Measurements from ENCODE around the gene DLAT. TPM values are rescaled to one million over a fixed set of nuclear protein-coding genes. Genes with fewer than 3 reads are reported as not detected.

Gene DLAT
- total RNA-seq, 4 donors from 2014 or later: 18.2 to 32.1 (median 19.9) TPM

DNA sequence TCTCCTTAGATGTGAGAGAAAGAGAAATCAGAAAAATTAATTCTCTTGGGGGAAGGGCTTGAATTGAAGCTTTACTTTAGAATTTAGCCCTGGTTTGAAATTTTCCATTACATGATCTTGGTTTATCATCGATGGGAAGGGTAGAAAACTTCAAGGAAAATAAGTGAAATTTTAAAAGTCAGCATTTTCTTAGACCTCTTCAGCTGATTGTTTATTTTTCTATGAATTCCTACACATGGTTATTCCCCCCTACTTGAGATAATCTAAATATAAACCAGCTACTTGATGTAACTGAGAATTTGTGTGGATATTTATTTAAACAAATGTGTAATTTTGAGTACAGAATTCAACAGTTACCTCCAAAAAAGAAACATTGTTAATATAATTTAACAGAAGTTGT, 37.7 kb downstream of the DLAT start:
- TF ChIP-seq POLR2A (IDR thresholded peaks at IDR 0.05): no peak
- TF ChIP-seq EP300 (IDR thresholded peaks at IDR 0.05): no peak
- TF ChIP-seq, protein P1, sequence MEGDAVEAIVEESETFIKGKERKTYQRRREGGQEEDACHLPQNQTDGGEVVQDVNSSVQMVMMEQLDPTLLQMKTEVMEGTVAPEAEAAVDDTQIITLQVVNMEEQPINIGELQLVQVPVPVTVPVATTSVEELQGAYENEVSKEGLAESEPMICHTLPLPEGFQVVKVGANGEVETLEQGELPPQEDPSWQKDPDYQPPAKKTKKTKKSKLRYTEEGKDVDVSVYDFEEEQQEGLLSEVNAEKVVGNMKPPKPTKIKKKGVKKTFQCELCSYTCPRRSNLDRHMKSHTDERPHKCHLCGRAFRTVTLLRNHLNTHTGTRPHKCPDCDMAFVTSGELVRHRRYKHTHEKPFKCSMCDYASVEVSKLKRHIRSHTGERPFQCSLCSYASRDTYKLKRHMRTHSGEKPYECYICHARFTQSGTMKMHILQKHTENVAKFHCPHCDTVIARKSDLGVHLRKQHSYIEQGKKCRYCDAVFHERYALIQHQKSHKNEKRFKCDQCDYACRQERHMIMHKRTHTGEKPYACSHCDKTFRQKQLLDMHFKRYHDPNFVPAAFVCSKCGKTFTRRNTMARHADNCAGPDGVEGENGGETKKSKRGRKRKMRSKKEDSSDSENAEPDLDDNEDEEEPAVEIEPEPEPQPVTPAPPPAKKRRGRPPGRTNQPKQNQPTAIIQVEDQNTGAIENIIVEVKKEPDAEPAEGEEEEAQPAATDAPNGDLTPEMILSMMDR (IDR thresholded peaks at IDR 0.05): no peak

DNA sequence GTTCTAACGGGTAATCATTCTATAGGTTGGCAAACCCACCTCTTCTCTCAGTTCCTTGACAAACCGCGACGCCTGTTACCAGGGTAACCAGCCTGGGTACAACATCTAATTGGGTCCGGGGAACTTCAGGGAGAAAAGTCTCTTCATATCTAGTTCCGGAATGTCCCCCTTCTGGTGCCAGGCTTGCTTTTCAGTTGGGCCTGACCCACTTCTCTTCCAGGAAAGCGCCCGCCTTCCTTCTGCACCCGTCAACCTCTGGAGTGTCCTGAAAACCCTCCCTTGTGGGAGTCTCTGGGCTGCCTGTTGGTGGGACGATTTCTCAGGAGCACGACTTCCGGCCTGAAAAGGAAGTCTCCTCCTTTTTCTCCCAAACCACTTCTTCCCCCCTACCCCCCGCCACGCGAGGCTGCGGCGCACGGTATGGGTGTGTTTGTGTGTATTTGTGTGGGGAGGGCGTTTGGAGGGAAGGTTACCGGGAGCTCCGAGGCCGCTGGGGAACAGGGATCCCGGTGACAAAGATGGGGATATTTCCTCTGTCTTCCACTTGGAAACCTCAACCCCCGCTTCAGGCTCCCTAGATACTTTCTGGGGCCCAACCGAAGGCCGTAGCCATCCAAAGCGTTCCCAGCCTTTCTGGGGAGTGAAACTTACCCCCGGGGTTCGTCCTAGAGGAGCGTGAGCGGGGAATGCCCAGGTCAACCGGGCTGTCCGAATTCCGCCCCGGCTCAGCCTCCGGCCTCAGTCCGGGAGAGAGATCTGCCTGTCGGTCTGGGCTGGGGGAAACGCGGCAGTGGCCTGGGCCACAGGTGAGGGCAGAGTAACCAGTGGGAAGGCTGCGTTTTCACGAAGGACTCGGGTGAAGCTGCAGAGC, 49.0 kb downstream of the DLAT start, which contains the start of the genes NKAPD1 and PIH1D2:
Gene NKAPD1, plus strand, starts transcription at position 359 of the 871 bp plus-strand sequence. CDS start 1,276 bp downstream, outside the sequence.
Gene PIH1D2, minus strand, starts transcription at position 77 of the 871 bp plus-strand sequence. CDS start 843 bp downstream, outside the sequence.
- WGBS, 2 donors: 0 to 1% methylated on average over 34 to 39 of the region's 43 CpGs
- H3K27me3 ChIP-seq: no peaks in the 10 kb centered on the region
- no peaks in the 10 kb centered on the region for H3K9me3 ChIP-seq
- H3K4me1 ChIP-seq: peaks cover 0 to 33% (median 10%) of the 10 kb centered on the region in 4 donors
- TF ChIP-seq, protein P1 (IDR thresholded peaks at IDR 0.05): peak in 3 of 5 experiments; percentile 11 to 54 (median 38)
- TF ChIP-seq POLR2A (IDR thresholded peaks at IDR 0.05) (peak; percentile 32 to 33), EP300 (IDR thresholded peaks at IDR 0.05) (peak in 1 of 2 donors; percentile 84)
- peak; percentile 50 to 78 for DNase-seq (ENCODE audit: low spot score in 2 of 2)
- H3K4me3 ChIP-seq: peak within 1 kb of the TSS; percentile 60 to 98 (median 76)
- peak within 1 kb of the TSS; percentile 73 to 93 (median 90) for H3K27ac ChIP-seq
- peaks cover 0 to 37% (median 12%) of the 10 kb centered on the region in 3 donors for H3K36me3 ChIP-seq

More for the DNA sequence above, 37.7 kb downstream of the DLAT start:
- peaks cover 0 to 54% (median 6%) of the 10 kb centered on the region in 3 donors for H3K36me3 ChIP-seq
- H3K27ac ChIP-seq: no peak overlapping the region
- H3K4me1 ChIP-seq: no peaks in the 10 kb centered on the region
- H3K4me3 ChIP-seq: no peak overlapping the region
- WGBS, 2 donors: 75 to 78% methylated on average over 1 of the region's 1 CpG
- no peaks in the 10 kb centered on the region for H3K9me3 ChIP-seq
- H3K27me3 ChIP-seq: no peaks in the 10 kb centered on the region
- DNase-seq (ENCODE audit: low spot score in 2 of 2): no peak

DNA sequence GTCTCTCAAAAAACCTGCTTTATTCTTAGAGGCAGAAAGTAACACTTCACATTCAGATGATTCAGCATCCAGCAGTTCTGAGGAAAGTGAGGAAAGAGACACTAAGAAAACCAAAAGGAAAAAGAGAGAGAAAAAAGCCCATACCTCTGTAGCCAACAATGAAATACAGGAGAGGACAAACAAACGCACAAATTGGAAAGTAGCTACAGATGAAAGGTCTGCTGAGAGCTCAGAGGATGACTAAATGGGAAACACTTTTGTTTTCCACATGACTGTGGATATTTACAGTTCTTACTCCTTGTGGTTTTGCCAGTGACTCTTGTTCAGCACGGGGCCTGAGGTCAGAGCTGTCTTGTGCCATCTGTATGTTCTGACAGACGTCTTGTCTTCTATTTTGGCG, 57.5 kb downstream of the DLAT start:
- TF ChIP-seq POLR2A (IDR thresholded peaks at IDR 0.05): no peak
- no peak for TF ChIP-seq EP300 (IDR thresholded peaks at IDR 0.05)
- TF ChIP-seq, protein P1 (IDR thresholded peaks at IDR 0.05): no peak
- Histone ChIP-seq H3K27me3 (no peaks in the 10 kb centered on the region), H3K9me3 (no peaks in the 10 kb centered on the region), H3K27ac (no peak overlapping the region), H3K36me3 (peaks cover 0 to 71% (median 15%) of the 10 kb centered on the region in 3 donors), H3K4me1 (peaks cover 0 to 22% (median 12%) of the 10 kb centered on the region in 4 donors), H3K4me3 (no peak overlapping the region)
- WGBS, 2 donors: 74 to 76% methylated on average over 4 of the region's 4 CpGs
- DNase-seq (ENCODE audit: low spot score in 2 of 2): no peak

DNA sequence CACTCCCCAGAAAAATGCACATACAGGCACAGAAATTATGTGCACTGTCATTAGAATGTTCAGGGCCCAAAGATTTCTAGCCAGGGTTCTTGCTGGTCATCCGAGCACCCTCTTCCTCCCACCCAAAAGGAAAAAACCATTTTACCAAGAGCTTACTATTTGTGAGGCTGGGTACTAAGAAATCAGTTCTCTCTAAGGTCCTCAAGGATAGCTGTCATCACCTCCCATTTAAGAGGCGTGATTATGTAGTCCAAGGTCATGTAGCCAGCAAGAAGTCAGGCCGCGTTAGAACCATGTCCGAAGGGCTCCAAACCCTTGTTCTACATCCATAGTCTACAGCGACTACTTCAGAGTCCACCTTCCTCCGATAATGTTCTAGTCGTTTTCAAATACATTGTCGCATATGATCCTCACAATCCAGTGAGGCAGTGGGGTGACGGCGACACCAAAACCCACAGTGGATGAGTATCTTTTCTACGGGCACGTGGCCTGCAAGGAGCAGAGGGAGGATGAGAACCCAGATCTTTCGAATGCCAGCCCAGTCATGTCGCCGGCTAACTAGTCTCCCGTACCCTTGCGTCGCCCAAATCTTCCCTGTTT, 60.7 kb downstream of the DLAT start:
- Histone ChIP-seq H3K36me3 (peaks cover 0 to 71% (median 11%) of the 10 kb centered on the region in 3 donors), H3K27me3 (no peaks in the 10 kb centered on the region), H3K9me3 (no peaks in the 10 kb centered on the region), H3K27ac (peak overlapping the region; percentile 75 to 88 (median 83)), H3K4me1 (peaks cover 0 to 48% (median 23%) of the 10 kb centered on the region in 4 donors), H3K4me3 (peak overlapping the region; percentile 60 to 94 (median 78))
- DNase-seq (ENCODE audit: low spot score in 2 of 2): peak in 1 of 2 donors; percentile 7
- WGBS, 2 donors: 3 to 8% methylated on average over 19 of the region's 19 CpGs
- TF ChIP-seq POLR2A (IDR thresholded peaks at IDR 0.05) (no peak), EP300 (IDR thresholded peaks at IDR 0.05) (no peak)
- TF ChIP-seq, protein P1 (IDR thresholded peaks at IDR 0.05): no peak

Data from tibial nerve (tissue), 4 donors.